Dedifferentiated amniotic fluid mesenchymal stem cell (primary cell): Measurements from ENCODE around the gene LHX5.
"Not testable (repeated sequence)": the region's sequence is repeated elsewhere in the genome, so short reads cannot be mapped to it uniquely, and the experiment has no call there.

Source experiments
- DNase-seq: peaks from one replicate; pipeline ENCODE4 v3.0.0-alpha.2; 2016; ENCODE audit errors: extremely low spot score

LHX5 gene

GRCh38 chr12:113471619-113472171 lies at the start of gene LHX5:
Gene LHX5 (minus strand): TSS chr12:113471871. CDS start chr12:113471498, 373 bp downstream.
- DNase-seq: no peak

GRCh38 chr12:113519464-113520307 lies 48.0 kb upstream of the LHX5 start:
- DNase-seq: no peak

- DNase-seq: no peak
These were observed 43.6 kb upstream of the LHX5 start for GRCh38 chr12:113515082-113515856.

GRCh38 chr12:113514602-113515001 lies 42.9 kb upstream of the LHX5 start:
- DNase-seq: no peak

- DNase-seq: no peak
These were observed 40.9 kb upstream of the LHX5 start for GRCh38 chr12:113512568-113512967.

GRCh38 chr12:113506867-113507266 lies 35.2 kb upstream of the LHX5 start:
- no peak for DNase-seq

GRCh38 chr12:113505941-113506340 lies 34.3 kb upstream of the LHX5 start:
- DNase-seq: no peak

- no peak for DNase-seq
These were observed 33.2 kb upstream of the LHX5 start for GRCh38 chr12:113504917-113505316.

- DNase-seq: no peak
These were observed 29.2 kb upstream of the LHX5 start for GRCh38 chr12:113500782-113501311.

- no peak for DNase-seq
These were observed 28.6 kb upstream of the LHX5 start for GRCh38 chr12:113500306-113500675.

- DNase-seq: no peak
These were observed 26.8 kb upstream of the LHX5 start for GRCh38 chr12:113498490-113498889.

GRCh38 chr12:113497693-113498092 lies 26.0 kb upstream of the LHX5 start:
- DNase-seq: no peak

GRCh38 chr12:113495941-113496340 lies 24.3 kb upstream of the LHX5 start:
- DNase-seq: not testable (repeated sequence)

GRCh38 chr12:113488322-113488721 lies 16.7 kb upstream of the LHX5 start:
- no peak for DNase-seq

- DNase-seq: no peak
These were observed 15.1 kb upstream of the LHX5 start for GRCh38 chr12:113486722-113487121.

- DNase-seq: no peak
These were observed 13.7 kb upstream of the LHX5 start for GRCh38 chr12:113485330-113485729.

GRCh38 chr12:113482334-113482733 lies 10.7 kb upstream of the LHX5 start:
- no peak for DNase-seq

GRCh38 chr12:113480336-113480971 lies 8.8 kb upstream of the LHX5 start:
- no peak for DNase-seq

- no peak for DNase-seq
These were observed 8.1 kb upstream of the LHX5 start for GRCh38 chr12:113479590-113480335.

GRCh38 chr12:113479216-113479589 lies 7.5 kb upstream of the LHX5 start:
- DNase-seq: no peak

- DNase-seq: no peak
These were observed 6.8 kb upstream of the LHX5 start for GRCh38 chr12:113478351-113479011.
